ENCODE results near the gene TSGA10IP. TPM values are rescaled to one million over a fixed set of nuclear protein-coding genes. Genes with fewer than 3 reads are reported as not detected.

The TSGA10IP gene
- total RNA-seq, 1 donor: not detected

GRCh38 chr11:65931773-65932557, 13.3 kb upstream of the TSGA10IP start:
- Histone ChIP-seq H3K4me2 (ENCODE audit: insufficient read depth, low read length) (peak overlapping the region; percentile 30), H3K27ac (ENCODE audit: low read depth, low read length) (no peak overlapping the region), H3K27me3 (ENCODE audit: insufficient read depth, low read length) (no peaks in the 10 kb centered on the region), H3K36me3 (ENCODE audit: insufficient read depth, low read length) (no peaks in the 10 kb centered on the region), H3K4me1 (ENCODE audit: insufficient read depth, low read length) (peaks cover 21% of the 10 kb centered on the region), H2AFZ (ENCODE audit: low read length) (peak overlapping the region; percentile 67), H3K9me3 (ENCODE audit: low read depth, low read length) (no peaks in the 10 kb centered on the region), H3K4me3 (ENCODE audit: insufficient read depth, low read length) (no peak overlapping the region), H3K79me2 (ENCODE audit: insufficient read depth, low read length) (no peaks in the 10 kb centered on the region), H4K20me1 (ENCODE audit: insufficient read depth, low read length) (no peaks in the 10 kb centered on the region)
- TF ChIP-seq CTCF (IDR thresholded peaks at IDR 0.05; ENCODE audit: extremely low read depth, low read depth, low read length): peak; percentile 28
- peak; percentile 59 for DNase-seq (ENCODE audit: insufficient read length, low spot score, missing footprints)

GRCh38 chr11:65932558-65932919, 12.7 kb upstream of the TSGA10IP start:
- Histone ChIP-seq H3K36me3 (ENCODE audit: insufficient read depth, low read length) (no peaks in the 10 kb centered on the region), H3K4me3 (ENCODE audit: insufficient read depth, low read length) (no peak overlapping the region), H3K4me1 (ENCODE audit: insufficient read depth, low read length) (peaks cover 21% of the 10 kb centered on the region), H4K20me1 (ENCODE audit: insufficient read depth, low read length) (no peaks in the 10 kb centered on the region), H3K9me3 (ENCODE audit: low read depth, low read length) (no peaks in the 10 kb centered on the region), H3K79me2 (ENCODE audit: insufficient read depth, low read length) (no peaks in the 10 kb centered on the region), H2AFZ (ENCODE audit: low read length) (peak overlapping the region; percentile 67), H3K27ac (ENCODE audit: low read depth, low read length) (no peak overlapping the region), H3K27me3 (ENCODE audit: insufficient read depth, low read length) (no peaks in the 10 kb centered on the region), H3K4me2 (ENCODE audit: insufficient read depth, low read length) (peak overlapping the region; percentile 30)
- peak; percentile 23 for TF ChIP-seq CTCF (IDR thresholded peaks at IDR 0.05; ENCODE audit: extremely low read depth, low read depth, low read length)
- peak; percentile 57 for DNase-seq (ENCODE audit: insufficient read length, low spot score, missing footprints)

GRCh38 chr11:65934014-65934413, 11.3 kb upstream of the TSGA10IP start:
- H3K79me2 ChIP-seq (ENCODE audit: insufficient read depth, low read length): no peaks in the 10 kb centered on the region
- no peaks in the 10 kb centered on the region for H3K27me3 ChIP-seq (ENCODE audit: insufficient read depth, low read length)
- peaks cover 15% of the 10 kb centered on the region for H3K4me1 ChIP-seq (ENCODE audit: insufficient read depth, low read length)
- no peaks in the 10 kb centered on the region for H3K36me3 ChIP-seq (ENCODE audit: insufficient read depth, low read length)
- H3K27ac ChIP-seq (ENCODE audit: low read depth, low read length): no peak overlapping the region
- H2AFZ ChIP-seq (ENCODE audit: low read length): no peak overlapping the region
- no peak for DNase-seq (ENCODE audit: insufficient read length, low spot score, missing footprints)
- no peak for TF ChIP-seq CTCF (IDR thresholded peaks at IDR 0.05; ENCODE audit: extremely low read depth, low read depth, low read length)
- H3K9me3 ChIP-seq (ENCODE audit: low read depth, low read length): no peaks in the 10 kb centered on the region
- no peaks in the 10 kb centered on the region for H4K20me1 ChIP-seq (ENCODE audit: insufficient read depth, low read length)
- H3K4me2 ChIP-seq (ENCODE audit: insufficient read depth, low read length): no peak overlapping the region
- no peak overlapping the region for H3K4me3 ChIP-seq (ENCODE audit: insufficient read depth, low read length)

GRCh38 chr11:65937766-65938165, 7.5 kb upstream of the TSGA10IP start:
- no peak overlapping the region for H3K4me3 ChIP-seq (ENCODE audit: insufficient read depth, low read length)
- no peak for DNase-seq (ENCODE audit: insufficient read length, low spot score, missing footprints)
- TF ChIP-seq CTCF (IDR thresholded peaks at IDR 0.05; ENCODE audit: extremely low read depth, low read depth, low read length): no peak
- H3K27ac ChIP-seq (ENCODE audit: low read depth, low read length): no peak overlapping the region
- no peak overlapping the region for H3K4me2 ChIP-seq (ENCODE audit: insufficient read depth, low read length)
- no peaks in the 10 kb centered on the region for H3K36me3 ChIP-seq (ENCODE audit: insufficient read depth, low read length)
- no peaks in the 10 kb centered on the region for H3K9me3 ChIP-seq (ENCODE audit: low read depth, low read length)
- H3K4me1 ChIP-seq (ENCODE audit: insufficient read depth, low read length): peaks cover 20% of the 10 kb centered on the region
- no peaks in the 10 kb centered on the region for H3K27me3 ChIP-seq (ENCODE audit: insufficient read depth, low read length)
- no peaks in the 10 kb centered on the region for H3K79me2 ChIP-seq (ENCODE audit: insufficient read depth, low read length)
- no peaks in the 10 kb centered on the region for H4K20me1 ChIP-seq (ENCODE audit: insufficient read depth, low read length)
- H2AFZ ChIP-seq (ENCODE audit: low read length): no peak overlapping the region

All from osteoblast (primary cell).